B cell (primary cell): Measurements from ENCODE around the gene CEMIP. TPM values are rescaled to one million over a fixed set of nuclear protein-coding genes. Genes with fewer than 3 reads are reported as not detected.

Source experiments
- ATAC-seq: fragments of 200-7000 bp; cut with Tn5 transposase; one replicate; pipeline ENCODE4 v1.10.0; 2021; ENCODE audit warnings: low read depth, mild to moderate bottlenecking, moderate number of reproducible peaks, moderate library complexity
- CTCF ChIA-PET: fragments of 350-600 bp; sonication (Branson Sonifier 250); formaldehyde crosslinking; loops from one replicate; lab custom pipeline; 2021; ENCODE audit warnings: antibody characterized with exemption, inconsistent platforms; lab: Charles Lee
- POLR2A ChIA-PET: fragments of 350-600 bp; sonication (Branson Sonifier 250); formaldehyde crosslinking; loops from one replicate; lab custom pipeline; 2021; ENCODE audit warnings: antibody characterized with exemption; lab: Charles Lee
- DNase-seq: peaks from one replicate; pipeline ENCODE4 v3.0.0; 2013
- H2AFZ ChIP-seq: 2 replicates; pipeline ENCODE4 v1.6.1; 2012; ENCODE audit warnings: mild to moderate bottlenecking, low read depth, low read length; ENCODE audit not compliant: insufficient read depth, poor library complexity, severe bottlenecking
- H3K27ac ChIP-seq, 2 donors: 1 replicate in 1 of 2; 2 replicates in 1 of 2; pipeline ENCODE4 v1.5.1; 2012 to 2013; ENCODE audit warnings: low read length in 2 of 2, mild to moderate bottlenecking in 2 of 2, moderate library complexity in 1 of 2
- H3K27me3 ChIP-seq, 4 experiments: fragments of 200-600 bp in 1 of 4; sonication (generic) in 1 of 4; replicated peaks in 1 of 4; 1 replicate in 2 of 4; 2 replicates in 2 of 4; pipeline versions ENCODE4 v1.6.1 to v1.7.0; 2013 to 2016; ENCODE audit warnings: low read length in 3 of 4, mild to moderate bottlenecking in 2 of 4, mixed read lengths in 1 of 4, moderate library complexity in 1 of 4; ENCODE audit not compliant: insufficient read depth in 4 of 4, control insufficient read depth in 3 of 4; ENCODE audit errors: control extremely low read depth in 1 of 4
- H3K36me3 ChIP-seq, 2 experiments: replicated peaks in 1 of 2; 1 replicate in 1 of 2; 2 replicates in 1 of 2; pipeline versions ENCODE4 v1.6.1 to v1.7.1; 2013; ENCODE audit warnings: low read length in 1 of 2; ENCODE audit not compliant: insufficient read depth in 2 of 2, control insufficient read depth in 1 of 2; ENCODE audit errors: control extremely low read depth in 1 of 2, extremely low read depth in 1 of 2
- H3K4me1 ChIP-seq, 2 donors: fragments of 200-600 bp in 1 of 2; sonication (generic) in 1 of 2; 1 replicate in 1 of 2; 2 replicates in 1 of 2; pipeline versions ENCODE4 v1.5.1 to v1.6.1; 2013 to 2017; ENCODE audit warnings: low read length in 2 of 2; ENCODE audit not compliant: control insufficient read depth in 2 of 2, insufficient read depth in 2 of 2
- H3K4me2 ChIP-seq: replicated peaks from 2 replicates; pipeline ENCODE3; 2012; ENCODE audit warnings: mild to moderate bottlenecking, low read depth, low read length; ENCODE audit not compliant: poor library complexity, severe bottlenecking
- H3K4me3 ChIP-seq, 5 experiments: fragments of 200-600 bp in 1 of 5; sonication (generic) in 1 of 5; 1 replicate in 3 of 5; 2 replicates in 2 of 5; pipeline versions ENCODE4 v1.5.1 to v1.7.0; 2011 to 2016; ENCODE audit warnings: low read length in 4 of 5, mild to moderate bottlenecking in 4 of 5, low read depth in 2 of 5, control low read depth in 1 of 5, moderate library complexity in 1 of 5; ENCODE audit not compliant: insufficient read depth in 1 of 5; ENCODE audit errors: control extremely low read depth in 1 of 5, extremely low read depth in 1 of 5
- H3K79me2 ChIP-seq: fragments of 200-600 bp; sonication (generic); one replicate; pipeline ENCODE4 v1.6.0; 2016; ENCODE audit warnings: low read length; ENCODE audit not compliant: control insufficient read depth, insufficient read depth
- H3K9ac ChIP-seq: fragments of 200-600 bp; sonication (generic); 2 replicates; pipeline ENCODE4 v1.6.1; 2017; ENCODE audit warnings: mild to moderate bottlenecking, low read length, moderate library complexity
- H3K9me3 ChIP-seq, 3 donors: one replicate each; pipeline versions ENCODE4 v1.6.1 to v1.7.1; 2013; ENCODE audit warnings: low read length in 2 of 3; ENCODE audit not compliant: control insufficient read depth in 2 of 3, insufficient read depth in 1 of 3; ENCODE audit errors: control extremely low read depth in 1 of 3
- H4K20me1 ChIP-seq: 2 replicates; pipeline ENCODE4 v1.6.0; 2012; ENCODE audit warnings: mild to moderate bottlenecking, low read length; ENCODE audit not compliant: insufficient read depth, control insufficient read depth, poor library complexity, severe bottlenecking
- H3K27ac Mint-ChIP-seq: one replicate; pipeline ENCODE4 v1.8.0; 2021; ENCODE audit warnings: mixed read lengths
- H3K27me3 Mint-ChIP-seq: one replicate; pipeline ENCODE4 v1.8.0; 2021; ENCODE audit warnings: mixed read lengths
- H3K4me1 Mint-ChIP-seq: one replicate; pipeline ENCODE4 v1.8.0; 2021; ENCODE audit warnings: mixed read lengths
- H3K4me3 Mint-ChIP-seq: one replicate; pipeline ENCODE4 v1.8.0; 2021; ENCODE audit warnings: mixed read lengths
- H3K9me3 Mint-ChIP-seq: one replicate; pipeline ENCODE4 v1.8.0; 2022; ENCODE audit warnings: mixed read lengths; ENCODE audit not compliant: insufficient read depth
- EZH2 ChIP-seq: IDR thresholded peaks from 2 replicates; pipeline ENCODE4 v1.6.1; 2012; ENCODE audit warnings: borderline replicate concordance, low read depth, mild to moderate bottlenecking, moderate library complexity, low read length; ENCODE audit not compliant: insufficient read depth, poor library complexity, severe bottlenecking
- WGBS: methylation state at CpG from one replicate; pipeline ENCODE4 v1.1.5; 2013; ENCODE audit warnings: missing lambda C conversion rate; ENCODE audit not compliant: insufficient coverage; 5-methylcytosine and 5-hydroxymethylcytosine counted together
- intact Hi-C: fragments of 100-400 bp; cut with micrococcal nuclease; formaldehyde crosslinking; loops from one replicate; pipeline ENCODE4 v1.10.0; 2022
- polyA plus RNA-seq: library from polyadenylated mRNA; depleted of rRNA; stranded (reverse); fragments of >200 nt; gene quantifications from 2 replicates; pipeline ENCODE4 v1.2.3, GENCODE V29; 2012
- total RNA-seq, 2 donors: library from RNA; stranded (reverse); fragments of 120-200 nt in 1 of 2; gene quantifications; 1 replicate in 1 of 2; 2 replicates in 1 of 2; pipeline versions ENCODE4 v1.2.3 to v1.2.4, GENCODE V29; 2013 to 2022
- TF ChIP-seq, protein P1 (sequence below): fragments of 200-600 bp; IDR thresholded peaks from one replicate; pipeline ENCODE4 v1.8.0; 2022; ENCODE audit warnings: antibody characterized with exemption, mild to moderate bottlenecking

The CEMIP gene
- total and polyA plus RNA-seq, 2 donors (not counting 1 experiment from before 2014, with no cell fraction given): 0.32 TPM; not detected in 1

DNA sequence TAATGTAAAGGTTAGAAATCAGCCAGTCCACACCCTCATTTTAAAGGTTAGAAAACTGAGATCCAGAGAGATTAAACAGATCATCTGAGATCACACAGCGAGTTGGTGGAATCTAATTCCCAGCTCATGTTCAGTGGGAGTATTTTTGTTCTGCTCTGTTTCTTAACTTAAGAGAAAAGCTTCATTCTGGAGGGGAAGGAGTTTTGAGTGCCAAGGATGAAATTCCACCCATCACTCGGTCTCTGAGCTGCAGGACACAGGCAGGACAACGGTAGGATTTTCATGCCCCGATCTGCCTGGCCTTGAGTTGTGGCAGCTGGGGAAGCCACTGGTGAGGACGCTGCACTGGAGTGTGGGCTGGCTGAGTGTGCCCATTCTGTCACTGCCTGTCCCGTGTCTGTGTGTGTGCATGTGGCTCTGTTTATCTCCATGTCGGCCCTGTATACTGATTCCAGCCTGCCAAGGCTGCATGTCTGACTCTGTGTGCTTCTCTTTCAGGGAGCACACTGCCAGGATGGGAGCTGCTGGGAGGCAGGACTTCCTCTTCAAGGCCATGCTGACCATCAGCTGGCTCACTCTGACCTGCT, 94.3 kb downstream of the CEMIP start:
- CTCF ChIA-PET: interaction anchor here (1.5 kb wide), 1 partner anchor 39 kb away, joined by 3 read pairs; no protein-coding TSS in a partner anchor
- no peak overlapping the region for H3K27ac Mint-ChIP-seq
- DNase-seq: no peak

More for the DNA sequence above, 94.3 kb downstream of the CEMIP start:
- peaks cover 5 to 6% of the 10 kb centered on the region in 2 donors for H3K4me1 ChIP-seq
- H4K20me1 ChIP-seq: no peaks in the 10 kb centered on the region
- 87% methylated on average over 6 of the region's 7 CpGs for WGBS
- ATAC-seq: no peak
- H3K36me3 ChIP-seq: no peaks in the 10 kb centered on the region
- no peak overlapping the region for H3K9ac ChIP-seq
- Mint-ChIP-seq H3K27me3 (peaks cover 3% of the 10 kb centered on the region), H3K9me3 (no peaks in the 10 kb centered on the region), H3K4me1 (peaks cover 6% of the 10 kb centered on the region), H3K4me3 (no peak overlapping the region)
- TF ChIP-seq EZH2: no peak
- TF ChIP-seq, protein P1, sequence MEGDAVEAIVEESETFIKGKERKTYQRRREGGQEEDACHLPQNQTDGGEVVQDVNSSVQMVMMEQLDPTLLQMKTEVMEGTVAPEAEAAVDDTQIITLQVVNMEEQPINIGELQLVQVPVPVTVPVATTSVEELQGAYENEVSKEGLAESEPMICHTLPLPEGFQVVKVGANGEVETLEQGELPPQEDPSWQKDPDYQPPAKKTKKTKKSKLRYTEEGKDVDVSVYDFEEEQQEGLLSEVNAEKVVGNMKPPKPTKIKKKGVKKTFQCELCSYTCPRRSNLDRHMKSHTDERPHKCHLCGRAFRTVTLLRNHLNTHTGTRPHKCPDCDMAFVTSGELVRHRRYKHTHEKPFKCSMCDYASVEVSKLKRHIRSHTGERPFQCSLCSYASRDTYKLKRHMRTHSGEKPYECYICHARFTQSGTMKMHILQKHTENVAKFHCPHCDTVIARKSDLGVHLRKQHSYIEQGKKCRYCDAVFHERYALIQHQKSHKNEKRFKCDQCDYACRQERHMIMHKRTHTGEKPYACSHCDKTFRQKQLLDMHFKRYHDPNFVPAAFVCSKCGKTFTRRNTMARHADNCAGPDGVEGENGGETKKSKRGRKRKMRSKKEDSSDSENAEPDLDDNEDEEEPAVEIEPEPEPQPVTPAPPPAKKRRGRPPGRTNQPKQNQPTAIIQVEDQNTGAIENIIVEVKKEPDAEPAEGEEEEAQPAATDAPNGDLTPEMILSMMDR: no peak
- H2AFZ ChIP-seq: no peak overlapping the region
- H3K27ac ChIP-seq: no peak overlapping the region
- POLR2A ChIA-PET: no interaction called here
- intact Hi-C loops: no loop called here
- no peaks in the 10 kb centered on the region for H3K79me2 ChIP-seq
- H3K9me3 ChIP-seq: no peaks in the 10 kb centered on the region
- H3K4me2 ChIP-seq: no peak overlapping the region
- no peak overlapping the region for H3K4me3 ChIP-seq
- no peaks in the 10 kb centered on the region for H3K27me3 ChIP-seq
